ENCODE measurements around the gene SLC25A24.
"Not testable (repeated sequence)": the region's sequence is repeated elsewhere in the genome, so short reads cannot be mapped to it uniquely, and the experiment has no call there.

GRCh38 chr1:108144569-108144968 lies 55.6 kb downstream of the SLC25A24 start:
- not testable (repeated sequence) for TF ChIP-seq MLX (CRISPR knock-in tag; conservative IDR thresholded peaks at IDR 0.05); CHD4 (IDR thresholded peaks at IDR 0.05; ENCODE audit: insufficient read depth, insufficient replicate concordance, low read depth, low read length, poor library complexity, severe bottlenecking); CEBPB (tag; IDR thresholded peaks at IDR 0.05); FOSL1 (tag; conservative IDR thresholded peaks at IDR 0.05); NCOA4 (IDR thresholded peaks at IDR 0.05; ENCODE audit: partially characterized antibody); RFX1 (IDR thresholded peaks at IDR 0.05); POLR2AphosphoS5 (IDR thresholded peaks at IDR 0.05; ENCODE audit: control insufficient read depth, insufficient read depth, low read depth, low read length); RAD21 (CRISPR knock-in tag; conservative IDR thresholded peaks at IDR 0.05 in 1 of 2, IDR thresholded peaks at IDR 0.05 in 1 of 2); POLR2A (conservative IDR thresholded peaks at IDR 0.05); CBX1 (IDR thresholded peaks at IDR 0.05; ENCODE audit: low read depth); ZFP36 (IDR thresholded peaks at IDR 0.05; ENCODE audit: low read depth, low read length, partially characterized antibody); ZNF274 (IDR thresholded peaks at IDR 0.05; ENCODE audit: borderline replicate concordance, low read depth, low read length)

Measured in K562 (cell line).